Glomerular visceral epithelial cell (primary cell): ENCODE results near the gene SPG7.

Experiments
- DNase-seq: peaks from one replicate; pipeline ENCODE4 v3.0.0-alpha.2; 2016; ENCODE audit errors: extremely low spot score

Gene SPG7

GRCh38 chr16:89517128-89517527 is 8.9 kb downstream of the SPG7 start:
- no peak for DNase-seq

GRCh38 chr16:89519881-89520280 is 11.7 kb downstream of the SPG7 start:
- no peak for DNase-seq

GRCh38 chr16:89522287-89522686 is 14.1 kb downstream of the SPG7 start:
- DNase-seq, result no peak

- no peak for DNase-seq
These were observed 15.6 kb downstream of the SPG7 start for GRCh38 chr16:89523680-89524344.

GRCh38 chr16:89525146-89525913 is 17.1 kb downstream of the SPG7 start:
- DNase-seq, result no peak

GRCh38 chr16:89529097-89529496 is 20.9 kb downstream of the SPG7 start:
- DNase-seq, result no peak

GRCh38 chr16:89530401-89531381 is 22.5 kb downstream of the SPG7 start:
- DNase-seq, result no peak

- DNase-seq, result no peak
These were observed 23.8 kb downstream of the SPG7 start for GRCh38 chr16:89531821-89532526.

GRCh38 chr16:89534252-89534756 is 26.1 kb downstream of the SPG7 start:
- DNase-seq, result no peak

GRCh38 chr16:89536371-89536770 is 28.2 kb downstream of the SPG7 start:
- no peak for DNase-seq

- no peak for DNase-seq
These were observed 28.8 kb downstream of the SPG7 start for GRCh38 chr16:89536886-89537548.

GRCh38 chr16:89537549-89537925 is 29.3 kb downstream of the SPG7 start:
- DNase-seq, result no peak

GRCh38 chr16:89538286-89538685 is 30.1 kb downstream of the SPG7 start:
- no peak for DNase-seq

GRCh38 chr16:89540557-89540956 is 32.4 kb downstream of the SPG7 start:
- no peak for DNase-seq

GRCh38 chr16:89541792-89542191 is 33.6 kb downstream of the SPG7 start:
- DNase-seq, result no peak

GRCh38 chr16:89544113-89544512 is 35.9 kb downstream of the SPG7 start:
- DNase-seq, result no peak

GRCh38 chr16:89544713-89545043 is 36.5 kb downstream of the SPG7 start:
- no peak for DNase-seq

- DNase-seq, result no peak
These were observed 37.0 kb downstream of the SPG7 start for GRCh38 chr16:89545044-89545830.

GRCh38 chr16:89545831-89546574 is 37.8 kb downstream of the SPG7 start:
- no peak for DNase-seq

- no peak for DNase-seq
These were observed 38.6 kb downstream of the SPG7 start for GRCh38 chr16:89546781-89547180.
